Lung (tissue), 12 donors: ENCODE results near the gene SAMD5. TPM values are rescaled to one million over a fixed set of nuclear protein-coding genes. Genes with fewer than 3 reads are reported as not detected.

ENCODE experiments used
- ATAC-seq: fragments of 200-7000 bp; cut with Tn5 transposase; one replicate; pipeline ENCODE4 v1.9.1; 2020; ENCODE audit warnings: moderate number of reproducible peaks; ENCODE audit not compliant: insufficient read depth, low FRiP score
- DNase-seq, 3 donors: peaks; one replicate each; pipeline ENCODE4 v3.0.0-alpha.2; 2013 to 2017
- H3K27ac ChIP-seq, 2 donors: one replicate each; pipeline ENCODE4 v1.5.1; 2013; ENCODE audit warnings: mild to moderate bottlenecking in 2 of 2, moderate library complexity in 2 of 2, control low read depth in 1 of 2, inconsistent platforms in 1 of 2, low read depth in 1 of 2, low read length in 1 of 2
- H3K27me3 ChIP-seq, 3 donors: one replicate each; pipeline ENCODE4 v1.5.1; 2013; ENCODE audit warnings: low read length in 2 of 3; ENCODE audit not compliant: control insufficient read depth in 3 of 3, insufficient read depth in 3 of 3
- H3K36me3 ChIP-seq, 4 donors: one replicate each; pipeline ENCODE4 v1.5.1; 2013; ENCODE audit warnings: low read length in 4 of 4, mild to moderate bottlenecking in 1 of 4, moderate library complexity in 1 of 4; ENCODE audit not compliant: control insufficient read depth in 4 of 4, insufficient read depth in 4 of 4
- H3K4me1 ChIP-seq, 5 donors: one replicate each; pipeline ENCODE4 v1.5.1; 2013; ENCODE audit warnings: low read length in 5 of 5, mild to moderate bottlenecking in 2 of 5, moderate library complexity in 1 of 5; ENCODE audit not compliant: control insufficient read depth in 5 of 5, insufficient read depth in 5 of 5
- H3K4me3 ChIP-seq: one replicate; pipeline ENCODE4 v1.5.1; 2013; ENCODE audit warnings: mild to moderate bottlenecking, control low read depth, moderate library complexity
- H3K9ac ChIP-seq, 2 donors: one replicate each; pipeline ENCODE4 v1.5.1; 2013; ENCODE audit warnings: low read length in 2 of 2, control low read depth in 1 of 2; ENCODE audit not compliant: insufficient read depth in 1 of 2
- H3K9me3 ChIP-seq, 4 donors: one replicate each; pipeline ENCODE4 v1.5.1; 2013; ENCODE audit warnings: low read length in 3 of 4, mild to moderate bottlenecking in 1 of 4, moderate library complexity in 1 of 4; ENCODE audit not compliant: control insufficient read depth in 4 of 4, insufficient read depth in 3 of 4
- WGBS, 2 donors: extraction: QIAGEN DNeasy Blood & Tissue Kit; methylation state at CpG; one replicate each; pipeline ENCODE4 v1.1.7; 2013; 5-methylcytosine and 5-hydroxymethylcytosine counted together
- polyA plus RNA-seq, 2 donors: library from polyadenylated mRNA; stranded (reverse); fragments of 200-250 nt; gene quantifications; one replicate each; pipeline ENCODE4 v1.2.1, GENCODE V29; 2013
- total RNA-seq, 2 donors: library from RNA; depleted of rRNA in 1 of 2; stranded (reverse); fragments of >200 nt in 1 of 2; gene quantifications; one replicate each; pipeline ENCODE4 v1.2.1, GENCODE V29; 2014 to 2021
- TF ChIP-seq, protein P1 (sequence below): IDR thresholded peaks from 2 replicates; pipeline ENCODE4 v1.5.1; 2012; ENCODE audit warnings: mild to moderate bottlenecking; ENCODE audit errors: control extremely low read depth, extremely low read depth
- donor health status: control.
- donor health status: control.
- donor health status: Bipolar disorder and iron deficiency.
- donor health status: healthy.
- donor health status: DM: yes; HTN: yes; CAD: no.

SAMD5 gene
- total and polyA plus RNA-seq, 4 donors, result 2.0 to 35.5 (median 6.0) TPM

DNA sequence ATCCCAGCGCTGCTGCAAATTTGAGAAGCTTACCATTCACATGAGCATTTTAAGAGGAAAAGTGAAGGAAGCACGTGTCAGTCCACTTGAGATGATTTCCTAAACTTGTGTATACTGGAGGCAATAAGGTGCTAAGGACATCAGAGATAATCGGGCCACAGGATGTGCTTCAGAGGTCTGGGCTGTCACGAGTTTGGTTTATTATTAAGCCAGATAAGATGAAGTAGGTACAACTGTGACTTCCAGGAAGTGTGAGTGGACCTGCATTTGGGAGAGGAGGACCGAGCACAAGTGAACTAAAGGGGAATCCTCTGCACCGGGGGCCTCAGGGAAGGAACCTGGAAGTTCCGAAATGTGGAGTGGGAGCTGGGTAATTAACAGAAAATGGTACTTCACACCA is 1.4 kb downstream of the SAMD5 start:
- 16 to 17% methylated on average over 7 of the region's 7 CpGs for WGBS, 2 donors
- Histone ChIP-seq H3K4me1 (peaks cover 2 to 27% (median 7%) of the 10 kb centered on the region in 5 donors), H3K27ac (no peak overlapping the region), H3K36me3 (no peaks in the 10 kb centered on the region), H3K4me3 (peak overlapping the region; percentile 62), H3K9ac (peak overlapping the region in 1 of 2 donors; percentile 81), H3K9me3 (peaks cover 0 to 3% (median 0%) of the 10 kb centered on the region in 4 donors), H3K27me3 (no peaks in the 10 kb centered on the region)
- peak in 1 of 3 donors; percentile 54 for DNase-seq
- no peak for ATAC-seq
- TF ChIP-seq, protein P1, sequence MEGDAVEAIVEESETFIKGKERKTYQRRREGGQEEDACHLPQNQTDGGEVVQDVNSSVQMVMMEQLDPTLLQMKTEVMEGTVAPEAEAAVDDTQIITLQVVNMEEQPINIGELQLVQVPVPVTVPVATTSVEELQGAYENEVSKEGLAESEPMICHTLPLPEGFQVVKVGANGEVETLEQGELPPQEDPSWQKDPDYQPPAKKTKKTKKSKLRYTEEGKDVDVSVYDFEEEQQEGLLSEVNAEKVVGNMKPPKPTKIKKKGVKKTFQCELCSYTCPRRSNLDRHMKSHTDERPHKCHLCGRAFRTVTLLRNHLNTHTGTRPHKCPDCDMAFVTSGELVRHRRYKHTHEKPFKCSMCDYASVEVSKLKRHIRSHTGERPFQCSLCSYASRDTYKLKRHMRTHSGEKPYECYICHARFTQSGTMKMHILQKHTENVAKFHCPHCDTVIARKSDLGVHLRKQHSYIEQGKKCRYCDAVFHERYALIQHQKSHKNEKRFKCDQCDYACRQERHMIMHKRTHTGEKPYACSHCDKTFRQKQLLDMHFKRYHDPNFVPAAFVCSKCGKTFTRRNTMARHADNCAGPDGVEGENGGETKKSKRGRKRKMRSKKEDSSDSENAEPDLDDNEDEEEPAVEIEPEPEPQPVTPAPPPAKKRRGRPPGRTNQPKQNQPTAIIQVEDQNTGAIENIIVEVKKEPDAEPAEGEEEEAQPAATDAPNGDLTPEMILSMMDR, result no peak

DNA sequence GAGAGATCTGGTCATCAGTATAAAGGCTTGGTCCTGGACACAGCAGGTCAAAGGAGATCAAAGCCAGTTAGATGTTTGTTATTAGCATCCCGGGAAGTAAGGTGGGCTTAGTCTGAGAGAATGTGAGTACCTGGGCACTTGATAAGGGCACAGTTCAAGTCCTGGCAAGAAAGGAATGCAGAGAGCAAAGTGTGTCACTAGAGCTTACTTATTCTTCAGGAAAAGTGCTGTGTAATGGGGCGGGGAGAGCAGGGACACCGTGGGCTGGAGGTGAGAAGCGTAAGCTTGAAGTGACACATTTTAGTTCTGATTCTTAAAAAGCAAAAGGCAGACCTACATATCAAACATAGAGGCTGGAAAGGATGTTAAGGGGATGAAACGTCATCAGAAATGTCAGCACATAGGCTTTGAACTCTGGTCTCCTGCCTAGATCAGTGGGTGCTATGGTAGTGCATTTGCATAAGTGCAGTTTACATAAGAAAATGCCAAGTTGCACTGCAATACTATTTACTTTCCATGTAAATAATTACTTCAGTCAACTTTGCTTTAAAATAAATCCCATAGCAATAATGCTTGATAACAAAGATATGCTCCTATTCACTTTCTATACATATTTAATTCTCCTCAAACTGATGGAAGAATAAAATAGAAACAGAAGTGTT is 2.6 kb downstream of the SAMD5 start:
- 31 to 35% methylated on average over 5 of the region's 5 CpGs for WGBS, 2 donors
- ATAC-seq, result no peak
- no peak overlapping the region for H3K27ac ChIP-seq
- DNase-seq, result peak in 1 of 3 donors; percentile 12
- no peaks in the 10 kb centered on the region for H3K27me3 ChIP-seq
- peak overlapping the region in 1 of 2 donors; percentile 73 for H3K9ac ChIP-seq
- no peaks in the 10 kb centered on the region for H3K36me3 ChIP-seq
- TF ChIP-seq, protein P1, result no peak
- peaks cover 2 to 27% (median 7%) of the 10 kb centered on the region in 5 donors for H3K4me1 ChIP-seq
- H3K9me3 ChIP-seq, result peaks cover 0 to 3% (median 0%) of the 10 kb centered on the region in 4 donors
- H3K4me3 ChIP-seq, result no peak overlapping the region

DNA sequence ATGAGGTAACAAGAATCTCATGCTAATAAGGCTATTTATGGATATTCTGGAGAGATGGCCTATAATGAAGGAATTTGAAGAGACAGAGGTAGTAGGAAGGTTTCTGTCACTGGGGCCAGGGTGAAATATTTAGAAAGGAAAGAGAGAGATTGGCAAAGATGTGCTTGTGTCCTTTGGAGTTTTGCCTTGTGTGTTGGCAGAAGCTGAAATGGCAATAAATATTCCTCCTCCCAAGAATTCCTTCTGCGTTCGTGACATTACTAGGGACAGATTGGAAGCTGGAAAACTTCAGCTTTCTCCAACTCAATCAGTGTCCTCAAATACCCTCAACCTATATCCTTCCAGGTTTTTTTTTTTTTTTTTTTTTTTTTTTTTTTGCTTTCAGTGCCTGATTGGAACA is 6.3 kb downstream of the SAMD5 start:
- DNase-seq (peak in 1 of 3 donors; percentile 38), ATAC-seq (no peak)
- Histone ChIP-seq H3K27ac (no peak overlapping the region), H3K36me3 (no peaks in the 10 kb centered on the region), H3K9ac (no peak overlapping the region), H3K9me3 (peaks cover 0 to 3% (median 0%) of the 10 kb centered on the region in 4 donors), H3K4me1 (peaks cover 0 to 21% (median 0%) of the 10 kb centered on the region in 5 donors), H3K27me3 (no peaks in the 10 kb centered on the region), H3K4me3 (no peak overlapping the region)
- 48 to 49% methylated on average over 2 of the region's 2 CpGs for whole genome bisulfite sequencing, 2 donors
- TF ChIP-seq, protein P1, result no peak
